22Rv1 (cell line): Measurements from ENCODE around the gene COL16A1.

Experiments used
- ZFX ChIP-seq: fragments of 450-650 bp; IDR thresholded peaks from 2 replicates; pipeline ENCODE4 v1.6.1; 2017; ENCODE audit warnings: antibody characterized with exemption, borderline replicate concordance
- TF ChIP-seq, protein P1 (sequence below): fragments of 450-650 bp; IDR thresholded peaks from 2 replicates; pipeline ENCODE4 v1.5.1; 2017; ENCODE audit warnings: mild to moderate bottlenecking

GRCh38 chr1:31617218-31617915, 86.5 kb downstream of the COL16A1 start, which contains the start of gene HCRTR1:
- TF ChIP-seq, protein P1, sequence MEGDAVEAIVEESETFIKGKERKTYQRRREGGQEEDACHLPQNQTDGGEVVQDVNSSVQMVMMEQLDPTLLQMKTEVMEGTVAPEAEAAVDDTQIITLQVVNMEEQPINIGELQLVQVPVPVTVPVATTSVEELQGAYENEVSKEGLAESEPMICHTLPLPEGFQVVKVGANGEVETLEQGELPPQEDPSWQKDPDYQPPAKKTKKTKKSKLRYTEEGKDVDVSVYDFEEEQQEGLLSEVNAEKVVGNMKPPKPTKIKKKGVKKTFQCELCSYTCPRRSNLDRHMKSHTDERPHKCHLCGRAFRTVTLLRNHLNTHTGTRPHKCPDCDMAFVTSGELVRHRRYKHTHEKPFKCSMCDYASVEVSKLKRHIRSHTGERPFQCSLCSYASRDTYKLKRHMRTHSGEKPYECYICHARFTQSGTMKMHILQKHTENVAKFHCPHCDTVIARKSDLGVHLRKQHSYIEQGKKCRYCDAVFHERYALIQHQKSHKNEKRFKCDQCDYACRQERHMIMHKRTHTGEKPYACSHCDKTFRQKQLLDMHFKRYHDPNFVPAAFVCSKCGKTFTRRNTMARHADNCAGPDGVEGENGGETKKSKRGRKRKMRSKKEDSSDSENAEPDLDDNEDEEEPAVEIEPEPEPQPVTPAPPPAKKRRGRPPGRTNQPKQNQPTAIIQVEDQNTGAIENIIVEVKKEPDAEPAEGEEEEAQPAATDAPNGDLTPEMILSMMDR: no peak
- TF ChIP-seq ZFX: no peak
